ENCODE measurements around the gene KCTD2. TPM values are rescaled to one million over a fixed set of nuclear protein-coding genes. Genes with fewer than 3 reads are reported as not detected.

The KCTD2 gene
- total and polyA plus RNA-seq, 9 of the 15 experiments (the other 6 are each of a cell fraction or from before 2014, with no cell fraction given), result 1.7 to 32.9 (median 15.8) TPM

DNA sequence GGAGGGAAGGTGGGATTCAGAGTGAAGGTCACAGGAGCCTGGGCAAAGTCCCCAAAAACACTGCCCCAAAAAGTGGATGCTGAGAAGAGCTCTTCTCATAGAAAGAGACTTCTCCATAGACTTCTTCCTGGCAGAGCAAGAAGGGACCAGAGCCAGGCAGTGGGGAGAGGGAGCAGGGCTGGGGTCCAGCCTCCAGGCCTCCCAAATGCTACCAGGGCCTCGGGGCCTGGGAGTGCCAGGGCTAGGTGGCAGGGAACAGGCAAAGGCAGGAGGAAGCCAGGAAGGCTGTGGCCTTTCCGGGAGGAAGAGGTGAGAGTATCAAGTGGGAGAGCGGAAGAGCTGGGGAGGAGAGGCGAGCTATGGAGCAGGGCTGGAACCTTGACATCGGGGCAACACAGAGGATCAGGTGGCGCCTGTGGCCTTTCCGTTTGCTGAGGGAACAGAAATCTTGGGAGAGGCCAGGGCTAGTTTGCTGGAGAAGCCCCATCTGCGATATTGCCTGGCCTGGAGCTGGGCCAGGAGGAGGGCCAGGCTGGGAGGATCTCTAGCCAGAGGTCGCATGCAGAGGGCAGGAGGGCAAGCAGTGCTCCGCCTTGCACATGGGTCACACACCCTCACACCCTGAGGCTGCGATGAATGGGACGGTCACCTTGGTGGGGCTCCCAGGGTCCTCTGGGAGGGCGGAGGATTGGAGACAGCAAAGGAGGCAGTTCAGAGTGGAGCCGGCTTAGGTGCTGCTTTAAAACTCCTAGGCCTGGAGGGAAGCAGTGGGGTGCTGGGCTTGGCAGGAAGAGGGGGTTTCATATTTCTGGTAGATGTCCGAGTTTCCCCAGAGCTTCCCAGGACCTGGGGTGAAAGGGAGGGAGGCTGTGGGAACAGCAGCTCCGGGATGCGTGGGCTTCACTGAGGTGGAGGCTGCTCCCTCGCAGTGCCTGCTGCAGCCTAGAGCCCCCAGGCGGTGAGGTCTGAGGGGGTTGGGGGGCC, 44.1 kb downstream of the KCTD2 start (continued):
- TF ChIP-seq MGA (IDR thresholded peaks at IDR 0.05) (peak; percentile 65), GTF3C2 (IDR thresholded peaks at IDR 0.05; ENCODE audit: borderline replicate concordance, extremely low read depth, insufficient read length) (no peak), STAT5A (IDR thresholded peaks at IDR 0.05; ENCODE audit: borderline replicate concordance, low read length) (no peak), DMBX1 (CRISPR knock-in tag; IDR thresholded peaks at IDR 0.05; ENCODE audit: borderline replicate concordance) (0 out of 2 replicates have a peak, but pooled peaks have one; percentile 11), TCF15 (CRISPR knock-in tag; IDR thresholded peaks at IDR 0.05) (no peak), CGGBP1 (CRISPR knock-in tag; IDR thresholded peaks at IDR 0.05) (no peak), RBFOX2 (IDR thresholded peaks at IDR 0.05; ENCODE audit: low read depth, low read length) (peak; percentile 56), HDAC1 (IDR thresholded peaks at IDR 0.05) (no peak)
